Astrocyte (in vitro differentiated cells and primary cell): ENCODE data around the gene MYZAP. TPM values are rescaled to one million over a fixed set of nuclear protein-coding genes. Genes with fewer than 3 reads are reported as not detected.

Experiments used
- DNase-seq: peaks from one replicate; pipeline ENCODE4 v3.0.0-alpha.2; 2010; ENCODE audit warnings: low read depth
- FAIRE-seq: peaks from 2 replicates; lab custom pipeline; 2011; peaks lifted over from hg19 to GRCh38; lab: Jason Lieb, UNC
- H2AFZ ChIP-seq: 2 replicates; pipeline ENCODE4 v1.6.0; 2012; ENCODE audit warnings: low read depth, low read length, inconsistent platforms
- H3K27ac ChIP-seq: 2 replicates; pipeline ENCODE4 v1.5.1; 2011; ENCODE audit warnings: low read depth, low read length, inconsistent platforms
- H3K27me3 ChIP-seq: 2 replicates; pipeline ENCODE4 v1.6.0; 2011; ENCODE audit warnings: low read length, inconsistent platforms; ENCODE audit not compliant: insufficient read depth
- H3K36me3 ChIP-seq: 2 replicates; pipeline ENCODE4 v1.5.1; 2011; ENCODE audit warnings: low read length, inconsistent platforms; ENCODE audit not compliant: insufficient read depth
- H3K4me1 ChIP-seq: 2 replicates; pipeline ENCODE4 v1.5.1; 2011; ENCODE audit warnings: low read length, inconsistent platforms; ENCODE audit not compliant: insufficient read depth
- H3K4me2 ChIP-seq: 2 replicates; pipeline ENCODE4 v1.6.0; 2012; ENCODE audit warnings: low read length, inconsistent platforms
- H3K4me3 ChIP-seq: 2 replicates; pipeline ENCODE4 v1.5.1; 2011; ENCODE audit warnings: low read depth, mild to moderate bottlenecking, low read length, inconsistent platforms; ENCODE audit not compliant: insufficient read depth
- H3K79me2 ChIP-seq: 2 replicates; pipeline ENCODE4 v1.6.0; 2012; ENCODE audit warnings: mild to moderate bottlenecking, low read length, inconsistent platforms; ENCODE audit not compliant: insufficient read depth
- H3K9ac ChIP-seq: 2 replicates; pipeline ENCODE4 v1.6.0; 2012; ENCODE audit warnings: mild to moderate bottlenecking, low read length, inconsistent platforms
- H3K9me3 ChIP-seq: 2 replicates; pipeline ENCODE4 v1.5.1; 2012; ENCODE audit warnings: low read depth, mild to moderate bottlenecking, low read length, inconsistent platforms; ENCODE audit not compliant: insufficient read depth
- H4K20me1 ChIP-seq: 2 replicates; pipeline ENCODE4 v1.6.0; 2012; ENCODE audit warnings: low read length, inconsistent platforms; ENCODE audit not compliant: insufficient read depth
- H3K27ac Mint-ChIP-seq: one replicate; pipeline ENCODE4 v1.8.0; 2021; ENCODE audit warnings: mild to moderate bottlenecking, mixed read lengths; ENCODE audit not compliant: unreplicated experiment
- H3K27me3 Mint-ChIP-seq: one replicate; pipeline ENCODE4 v1.8.0; 2021; ENCODE audit warnings: low read depth, mixed read lengths; ENCODE audit not compliant: unreplicated experiment
- H3K36me3 Mint-ChIP-seq: one replicate; pipeline ENCODE4 v1.8.0; 2021; ENCODE audit warnings: low read depth, mixed read lengths; ENCODE audit not compliant: unreplicated experiment
- H3K4me1 Mint-ChIP-seq: one replicate; pipeline ENCODE4 v1.8.0; 2021; ENCODE audit warnings: low read depth, mixed read lengths; ENCODE audit not compliant: unreplicated experiment
- H3K4me3 Mint-ChIP-seq: one replicate; pipeline ENCODE4 v1.8.0; 2021; ENCODE audit warnings: mild to moderate bottlenecking, moderate library complexity, mixed read lengths; ENCODE audit not compliant: unreplicated experiment
- H3K9me3 Mint-ChIP-seq: one replicate; pipeline ENCODE4 v1.8.0; 2021; ENCODE audit warnings: mild to moderate bottlenecking, mixed read lengths; ENCODE audit not compliant: unreplicated experiment
- EZH2 ChIP-seq: IDR thresholded peaks from 2 replicates; pipeline ENCODE4 v1.6.1; 2012; ENCODE audit warnings: mild to moderate bottlenecking, low read length, inconsistent platforms; ENCODE audit not compliant: insufficient read depth
- total RNA-seq: library from RNA; stranded (reverse); gene quantifications from 2 replicates; pipeline ENCODE4 v1.2.1, GENCODE V29; 2021
- TF ChIP-seq, protein P1 (sequence below): IDR thresholded peaks from 2 replicates; pipeline ENCODE4 v1.5.1; 2011; ENCODE audit warnings: low read depth, mild to moderate bottlenecking, inconsistent platforms, low read length, moderate library complexity; ENCODE audit not compliant: insufficient read depth

The MYZAP gene
- total RNA-seq, 1 donor from 2014 or later: 0.41 TPM

DNA sequence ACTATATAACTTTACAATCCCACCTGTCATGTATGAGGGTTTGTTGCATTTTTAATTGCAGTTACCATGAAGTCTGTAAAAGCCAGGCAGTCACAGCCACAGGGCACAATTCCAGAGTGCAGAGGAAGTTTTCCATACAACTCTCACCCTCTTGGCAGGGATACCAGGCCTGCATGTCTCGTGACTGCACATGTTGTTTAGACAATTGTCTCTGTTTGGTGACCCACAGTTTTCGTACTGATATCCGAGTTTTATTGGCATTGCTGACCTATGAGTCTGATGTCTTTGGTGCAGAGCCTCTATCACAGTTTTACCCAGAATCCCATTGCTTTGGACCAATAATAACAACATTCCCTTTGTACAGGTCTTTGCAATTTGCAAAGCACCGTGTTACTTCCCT lies 24.9 kb upstream of the MYZAP start:
- Histone ChIP-seq H3K79me2 (no peaks in the 10 kb centered on the region), H3K27ac (no peak overlapping the region), H4K20me1 (no peaks in the 10 kb centered on the region), H3K36me3 (no peaks in the 10 kb centered on the region), H3K9ac (no peak overlapping the region), H3K4me2 (no peak overlapping the region), H3K4me3 (no peak overlapping the region), H3K4me1 (no peaks in the 10 kb centered on the region), H2AFZ (no peak overlapping the region), H3K27me3 (no peaks in the 10 kb centered on the region), H3K9me3 (no peaks in the 10 kb centered on the region)
- no peaks in the 10 kb centered on the region for H3K4me1 Mint-ChIP-seq
- H3K4me3 Mint-ChIP-seq: no peak overlapping the region
- H3K36me3 Mint-ChIP-seq: no peaks in the 10 kb centered on the region
- DNase-seq (no peak), FAIRE-seq (no peak)
- no peak overlapping the region for H3K27ac Mint-ChIP-seq
- TF ChIP-seq, protein P1, sequence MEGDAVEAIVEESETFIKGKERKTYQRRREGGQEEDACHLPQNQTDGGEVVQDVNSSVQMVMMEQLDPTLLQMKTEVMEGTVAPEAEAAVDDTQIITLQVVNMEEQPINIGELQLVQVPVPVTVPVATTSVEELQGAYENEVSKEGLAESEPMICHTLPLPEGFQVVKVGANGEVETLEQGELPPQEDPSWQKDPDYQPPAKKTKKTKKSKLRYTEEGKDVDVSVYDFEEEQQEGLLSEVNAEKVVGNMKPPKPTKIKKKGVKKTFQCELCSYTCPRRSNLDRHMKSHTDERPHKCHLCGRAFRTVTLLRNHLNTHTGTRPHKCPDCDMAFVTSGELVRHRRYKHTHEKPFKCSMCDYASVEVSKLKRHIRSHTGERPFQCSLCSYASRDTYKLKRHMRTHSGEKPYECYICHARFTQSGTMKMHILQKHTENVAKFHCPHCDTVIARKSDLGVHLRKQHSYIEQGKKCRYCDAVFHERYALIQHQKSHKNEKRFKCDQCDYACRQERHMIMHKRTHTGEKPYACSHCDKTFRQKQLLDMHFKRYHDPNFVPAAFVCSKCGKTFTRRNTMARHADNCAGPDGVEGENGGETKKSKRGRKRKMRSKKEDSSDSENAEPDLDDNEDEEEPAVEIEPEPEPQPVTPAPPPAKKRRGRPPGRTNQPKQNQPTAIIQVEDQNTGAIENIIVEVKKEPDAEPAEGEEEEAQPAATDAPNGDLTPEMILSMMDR: no peak
- no peak for TF ChIP-seq EZH2
- no peaks in the 10 kb centered on the region for H3K27me3 Mint-ChIP-seq
- H3K9me3 Mint-ChIP-seq: no peaks in the 10 kb centered on the region

DNA sequence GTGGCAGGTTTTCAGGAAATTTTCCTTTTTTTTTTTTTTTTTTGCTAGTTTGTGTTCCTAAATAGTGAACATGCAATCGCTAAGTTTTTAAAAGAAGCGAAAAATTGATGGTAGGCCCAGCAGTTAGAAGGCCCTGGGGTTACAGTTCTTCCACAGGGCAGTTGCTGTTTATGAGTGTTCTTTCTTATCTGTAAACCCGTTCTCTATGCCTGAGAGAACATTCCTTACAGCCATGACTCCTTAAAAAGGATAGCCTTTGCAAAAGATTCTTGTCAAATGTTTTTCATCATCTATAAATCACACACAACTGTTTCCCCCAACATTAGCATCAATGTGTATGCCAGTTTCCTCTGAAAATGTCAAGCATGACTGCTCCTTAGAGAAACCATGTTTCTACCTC lies 23.8 kb upstream of the MYZAP start:
- Mint-ChIP-seq H3K27ac (no peak overlapping the region), H3K27me3 (peaks cover under 1% of the 10 kb centered on the region), H3K36me3 (no peaks in the 10 kb centered on the region), H3K9me3 (no peaks in the 10 kb centered on the region), H3K4me1 (no peaks in the 10 kb centered on the region), H3K4me3 (no peak overlapping the region)
- Histone ChIP-seq H4K20me1 (no peaks in the 10 kb centered on the region), H3K4me2 (no peak overlapping the region), H3K9ac (no peak overlapping the region), H3K27me3 (no peaks in the 10 kb centered on the region), H3K79me2 (no peaks in the 10 kb centered on the region), H2AFZ (no peak overlapping the region), H3K9me3 (no peaks in the 10 kb centered on the region), H3K4me1 (no peaks in the 10 kb centered on the region), H3K4me3 (no peak overlapping the region), H3K27ac (no peak overlapping the region), H3K36me3 (no peaks in the 10 kb centered on the region)
- FAIRE-seq: no peak
- TF ChIP-seq, protein P1: no peak
- no peak for TF ChIP-seq EZH2
- no peak for DNase-seq

DNA sequence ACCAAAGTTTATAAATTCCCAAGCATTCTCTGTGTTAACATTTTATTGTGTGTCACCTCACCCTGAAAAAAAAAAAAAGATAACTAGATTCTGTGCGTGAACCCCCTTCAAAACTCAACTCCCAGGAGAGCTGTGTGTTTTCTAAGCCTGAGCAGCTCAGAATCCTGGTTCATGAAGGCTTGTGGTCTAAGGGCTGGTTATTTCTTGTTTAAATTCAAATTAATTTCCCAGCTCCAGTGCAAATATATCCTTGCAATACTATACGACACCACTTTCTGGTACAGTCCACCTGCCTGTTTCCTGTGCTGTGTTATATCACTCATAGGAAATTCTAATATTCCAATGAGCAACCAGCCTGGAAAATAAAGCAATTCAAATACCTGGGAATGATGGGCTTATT lies 23.4 kb upstream of the MYZAP start:
- Histone ChIP-seq H3K4me3 (no peak overlapping the region), H3K79me2 (no peaks in the 10 kb centered on the region), H3K36me3 (no peaks in the 10 kb centered on the region), H3K9me3 (no peaks in the 10 kb centered on the region), H3K4me1 (no peaks in the 10 kb centered on the region), H4K20me1 (no peaks in the 10 kb centered on the region), H2AFZ (no peak overlapping the region), H3K27me3 (no peaks in the 10 kb centered on the region), H3K9ac (no peak overlapping the region), H3K27ac (no peak overlapping the region), H3K4me2 (no peak overlapping the region)
- DNase-seq (no peak), FAIRE-seq (no peak)
- Mint-ChIP-seq H3K4me1 (no peaks in the 10 kb centered on the region), H3K27me3 (peaks cover 3% of the 10 kb centered on the region), H3K36me3 (no peaks in the 10 kb centered on the region), H3K27ac (no peak overlapping the region), H3K9me3 (no peaks in the 10 kb centered on the region), H3K4me3 (no peak overlapping the region)
- TF ChIP-seq, protein P1: no peak
